MM.1S (cell line): ENCODE results near the gene TOMT.

Experiments
- DNase-seq: peaks from one replicate; pipeline ENCODE4 v3.0.0-alpha.2; 2015
- H2AFZ ChIP-seq: fragments of 300-600 bp; sonication (generic); 2 replicates; pipeline ENCODE4 v1.6.0; 2016; ENCODE audit warnings: antibody characterized with exemption, low read length
- H3F3A ChIP-seq: fragments of 300-600 bp; sonication (generic); 2 replicates; pipeline ENCODE4 v1.6.1; 2016; ENCODE audit warnings: mild to moderate bottlenecking, antibody characterized with exemption, low read length, moderate library complexity, mixed read lengths; ENCODE audit not compliant: insufficient read depth
- H3K27ac ChIP-seq: fragments of 300-600 bp; sonication (generic); 2 replicates; pipeline ENCODE4 v1.5.1; 2016; ENCODE audit warnings: mild to moderate bottlenecking, low read length
- H3K27me3 ChIP-seq: fragments of 300-600 bp; sonication (generic); replicated peaks from 2 replicates; pipeline ENCODE4 v1.6.0; 2016; ENCODE audit warnings: low read length; ENCODE audit not compliant: insufficient read depth
- H3K36me3 ChIP-seq: fragments of 300-600 bp; sonication (generic); replicated peaks from 2 replicates; pipeline ENCODE4 v1.6.1; 2016; ENCODE audit warnings: mild to moderate bottlenecking, low read length, mixed read lengths; ENCODE audit not compliant: insufficient read depth
- H3K4me1 ChIP-seq: fragments of 300-600 bp; sonication (generic); 2 replicates; pipeline ENCODE4 v1.6.1; 2016; ENCODE audit warnings: low read length, mixed read lengths
- H3K4me2 ChIP-seq: fragments of 300-600 bp; sonication (generic); 2 replicates; pipeline ENCODE4 v1.6.0; 2016; ENCODE audit warnings: low read depth, low read length
- H3K4me3 ChIP-seq: fragments of 300-600 bp; sonication (generic); 2 replicates; pipeline ENCODE4 v1.5.1; 2016; ENCODE audit warnings: low read length, mixed read lengths
- H3K79me2 ChIP-seq: fragments of 300-600 bp; sonication (generic); 2 replicates; pipeline ENCODE4 v1.6.1; 2016; ENCODE audit warnings: mixed run types, low read length, mixed read lengths
- H3K9ac ChIP-seq: fragments of 300-600 bp; sonication (generic); 2 replicates; pipeline ENCODE4 v1.6.1; 2016; ENCODE audit warnings: low read length, mixed read lengths
- H3K9me2 ChIP-seq: fragments of 300-600 bp; sonication (generic); replicated peaks from 2 replicates; pipeline ENCODE4 v1.6.1; 2016; ENCODE audit warnings: mild to moderate bottlenecking, low read length, mixed read lengths; ENCODE audit not compliant: insufficient read depth
- H3K9me3 ChIP-seq: fragments of 300-600 bp; sonication (generic); replicated peaks from 2 replicates; pipeline ENCODE4 v1.6.1; 2016; ENCODE audit warnings: mild to moderate bottlenecking, low read length, mixed read lengths; ENCODE audit not compliant: insufficient read depth
- H4K20me1 ChIP-seq: fragments of 300-600 bp; sonication (generic); 2 replicates; pipeline ENCODE4 v1.6.1; 2016; ENCODE audit warnings: mild to moderate bottlenecking, low read length, moderate library complexity, mixed read lengths; ENCODE audit not compliant: insufficient read depth
- EZH2 ChIP-seq: fragments of 300-600 bp; sonication (generic); optimal IDR thresholded peaks from 2 replicates; pipeline ENCODE3; 2017; ENCODE audit warnings: low read depth, mild to moderate bottlenecking, antibody characterized with exemption, low read length, mixed read lengths
- EZH2phosphoT487 ChIP-seq: fragments of 300-600 bp; sonication (generic); IDR thresholded peaks from 2 replicates; pipeline ENCODE4 v1.6.1; 2018; ENCODE audit warnings: antibody characterized with exemption, low read length
- TF ChIP-seq, protein P1 (sequence below): fragments of 300-600 bp; sonication (generic); IDR thresholded peaks from 2 replicates; pipeline ENCODE4 v1.5.1; 2016; ENCODE audit warnings: antibody characterized with exemption, low read length, mixed read lengths

Gene TOMT

DNA sequence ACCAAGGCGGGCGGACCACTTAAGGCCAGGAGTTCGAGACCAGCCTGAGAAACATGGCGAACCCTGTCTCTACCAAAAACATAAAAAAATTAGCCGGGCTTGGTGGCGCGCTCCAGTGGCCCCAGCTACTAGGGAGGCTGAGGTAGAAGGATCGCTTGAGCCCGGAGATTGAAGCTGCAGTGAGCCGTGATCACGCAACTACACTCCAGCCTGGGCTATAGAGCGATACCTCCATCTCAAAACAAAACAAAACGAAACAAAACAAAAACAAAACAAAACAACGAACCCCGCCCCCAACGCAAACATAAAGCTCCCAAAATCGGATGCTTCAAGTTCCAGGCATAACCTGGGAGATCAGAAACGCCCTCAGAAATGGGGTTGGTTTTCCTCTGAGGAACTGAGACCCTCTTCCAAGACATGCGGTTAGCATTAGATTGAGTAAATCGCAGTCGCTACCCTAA lies 24.5 kb upstream of the TOMT start:
- Histone ChIP-seq H4K20me1 (no peaks in the 10 kb centered on the region), H3K27ac (peak overlapping the region; percentile 60; the same call in 1 of the 2 replicates), H3K27me3 (no peaks in the 10 kb centered on the region), H3K79me2 (peaks cover 38% of the 10 kb centered on the region), H3K4me1 (peaks cover 31% of the 10 kb centered on the region), H2AFZ (peak overlapping the region; percentile 44), H3K4me2 (peak overlapping the region; percentile 80), H3K9ac (peak overlapping the region; percentile 69), H3K9me3 (no peaks in the 10 kb centered on the region), H3F3A (peaks cover 16% of the 10 kb centered on the region), H3K9me2 (no peaks in the 10 kb centered on the region), H3K4me3 (peak overlapping the region; percentile 91), H3K36me3 (no peaks in the 10 kb centered on the region)
- TF ChIP-seq, protein P1, sequence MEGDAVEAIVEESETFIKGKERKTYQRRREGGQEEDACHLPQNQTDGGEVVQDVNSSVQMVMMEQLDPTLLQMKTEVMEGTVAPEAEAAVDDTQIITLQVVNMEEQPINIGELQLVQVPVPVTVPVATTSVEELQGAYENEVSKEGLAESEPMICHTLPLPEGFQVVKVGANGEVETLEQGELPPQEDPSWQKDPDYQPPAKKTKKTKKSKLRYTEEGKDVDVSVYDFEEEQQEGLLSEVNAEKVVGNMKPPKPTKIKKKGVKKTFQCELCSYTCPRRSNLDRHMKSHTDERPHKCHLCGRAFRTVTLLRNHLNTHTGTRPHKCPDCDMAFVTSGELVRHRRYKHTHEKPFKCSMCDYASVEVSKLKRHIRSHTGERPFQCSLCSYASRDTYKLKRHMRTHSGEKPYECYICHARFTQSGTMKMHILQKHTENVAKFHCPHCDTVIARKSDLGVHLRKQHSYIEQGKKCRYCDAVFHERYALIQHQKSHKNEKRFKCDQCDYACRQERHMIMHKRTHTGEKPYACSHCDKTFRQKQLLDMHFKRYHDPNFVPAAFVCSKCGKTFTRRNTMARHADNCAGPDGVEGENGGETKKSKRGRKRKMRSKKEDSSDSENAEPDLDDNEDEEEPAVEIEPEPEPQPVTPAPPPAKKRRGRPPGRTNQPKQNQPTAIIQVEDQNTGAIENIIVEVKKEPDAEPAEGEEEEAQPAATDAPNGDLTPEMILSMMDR = no peak
- TF ChIP-seq EZH2phosphoT487 (no peak), EZH2 (no peak)
- no peak for DNase-seq

DNA sequence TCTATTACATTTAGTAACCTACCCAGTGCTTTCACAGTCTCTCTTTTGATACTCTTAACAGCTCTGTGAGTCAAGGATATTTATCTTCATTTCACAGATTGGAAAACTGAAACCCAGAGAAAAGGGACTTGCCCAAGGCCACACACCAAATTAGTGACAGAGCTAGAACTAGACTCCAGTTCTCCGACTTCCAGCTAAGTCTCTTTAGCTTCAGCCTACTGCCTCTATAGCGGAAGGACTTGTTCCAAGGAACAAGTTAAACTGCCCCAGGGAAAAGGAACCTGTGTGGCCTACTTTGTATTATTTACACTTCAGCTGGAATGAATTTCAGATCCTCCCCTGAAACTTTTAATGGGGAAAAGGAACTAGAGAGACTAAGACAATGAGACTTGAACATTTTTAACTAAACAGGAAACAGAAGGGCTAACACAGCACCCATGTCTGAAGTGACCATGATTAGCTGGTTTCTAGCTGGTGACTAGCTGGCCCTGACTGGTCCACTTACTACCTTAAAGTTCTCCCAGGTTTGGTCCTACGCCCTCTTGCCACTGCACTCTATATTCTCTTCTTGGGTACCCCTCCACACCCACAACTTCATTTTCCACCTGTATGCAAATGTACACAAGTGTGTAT lies 23.8 kb upstream of the TOMT start:
- Histone ChIP-seq H3K4me3 (no peak overlapping the region), H3K4me1 (peaks cover 31% of the 10 kb centered on the region), H3K27me3 (no peaks in the 10 kb centered on the region), H2AFZ (no peak overlapping the region), H3K9me3 (no peaks in the 10 kb centered on the region), H3K79me2 (peaks cover 31% of the 10 kb centered on the region), H3K27ac (peak overlapping the region; percentile 49; the same call in 1 of the 2 replicates), H3K9ac (no peak overlapping the region), H3F3A (peaks cover 16% of the 10 kb centered on the region), H3K9me2 (no peaks in the 10 kb centered on the region), H3K36me3 (no peaks in the 10 kb centered on the region), H4K20me1 (no peaks in the 10 kb centered on the region), H3K4me2 (peak overlapping the region; percentile 80; the same call in 1 of the 2 replicates)
- TF ChIP-seq, protein P1 = no peak
- TF ChIP-seq EZH2phosphoT487 (no peak), EZH2 (no peak)
- DNase-seq = no peak

DNA sequence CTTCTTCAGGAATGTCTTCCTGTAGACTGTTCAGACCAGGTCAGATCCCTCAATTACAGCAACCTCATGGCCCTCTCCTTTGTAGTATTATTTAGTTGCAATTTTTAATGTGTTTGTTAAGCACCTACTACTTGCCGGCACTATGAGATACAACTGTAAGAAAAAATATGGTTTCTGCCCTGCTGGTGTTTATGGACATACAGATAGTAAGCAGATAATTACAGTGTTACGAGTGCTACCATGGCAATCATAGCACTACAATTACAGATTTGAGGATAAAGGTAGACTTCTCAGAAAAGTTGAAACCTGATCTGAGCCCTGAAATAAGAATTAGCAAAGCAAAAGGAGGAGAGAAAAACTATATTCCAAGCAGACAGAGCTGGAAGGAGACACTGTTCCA lies 22.3 kb upstream of the TOMT start:
- Histone ChIP-seq H3F3A (peaks cover 16% of the 10 kb centered on the region), H3K9me2 (no peaks in the 10 kb centered on the region), H2AFZ (no peak overlapping the region), H3K4me1 (peaks cover 23% of the 10 kb centered on the region), H3K27ac (no peak overlapping the region), H3K4me2 (no peak overlapping the region), H3K9ac (no peak overlapping the region), H3K79me2 (peaks cover 16% of the 10 kb centered on the region), H3K27me3 (no peaks in the 10 kb centered on the region), H4K20me1 (no peaks in the 10 kb centered on the region), H3K9me3 (no peaks in the 10 kb centered on the region), H3K36me3 (no peaks in the 10 kb centered on the region), H3K4me3 (no peak overlapping the region)
- TF ChIP-seq, protein P1 = no peak
- TF ChIP-seq EZH2phosphoT487 (no peak), EZH2 (no peak)
- no peak for DNase-seq
